PC-9 (cell line): ENCODE data around the gene AADAC. TPM values are rescaled to one million over a fixed set of nuclear protein-coding genes. Genes with fewer than 3 reads are reported as not detected.

Experiments used
- BruUV-seq: library from RNA; stranded (reverse); fragments of 400-500 nt; replicated peaks from 2 replicates; lab custom pipeline; 2021; lab: Mats Ljungman, UMichigan
- CTCF ChIA-PET: fragments of 300-600 bp; sonication (Branson Sonifier 250); formaldehyde crosslinking; loops from one replicate; lab custom pipeline; 2022; ENCODE audit warnings: antibody characterized with exemption; lab: Charles Lee
- POLR2A ChIA-PET: fragments of 300-600 bp; sonication (Branson Sonifier 250); formaldehyde crosslinking; loops from one replicate; lab custom pipeline; 2022; ENCODE audit warnings: antibody characterized with exemption; ENCODE audit not compliant: unreplicated experiment; lab: Charles Lee
- DNase-seq, 2 experiments: peaks; one replicate each; pipeline versions ENCODE4 v3.0.0 to v3.0.0-alpha.2; 2015 to 2022; ENCODE audit warnings: mixed read lengths in 1 of 2
- H2AFZ ChIP-seq: fragments of 200-600 bp; sonication (generic); 2 replicates; pipeline ENCODE4 v1.8.1; 2017; ENCODE audit warnings: antibody characterized with exemption
- H3F3A ChIP-seq: fragments of 200-600 bp; sonication (generic); 2 replicates; pipeline ENCODE4 v1.8.1; 2017; ENCODE audit warnings: antibody characterized with exemption, mild to moderate bottlenecking, low read depth; ENCODE audit not compliant: insufficient read depth
- H3K27ac ChIP-seq: fragments of 200-600 bp; sonication (generic); 2 replicates; pipeline ENCODE4 v1.6.1; 2016; ENCODE audit warnings: mixed run types
- H3K27me3 ChIP-seq: fragments of 200-600 bp; sonication (generic); 2 replicates; pipeline ENCODE4 v1.6.1; 2016; ENCODE audit warnings: low read depth, mixed run types; ENCODE audit not compliant: insufficient read depth
- H3K36me3 ChIP-seq: fragments of 200-600 bp; sonication (generic); 2 replicates; pipeline ENCODE4 v1.6.1; 2016; ENCODE audit warnings: low read depth, mixed run types
- H3K4me1 ChIP-seq: fragments of 200-600 bp; sonication (generic); replicated peaks from 2 replicates; pipeline ENCODE4 v1.6.1; 2016; ENCODE audit warnings: mixed run types; ENCODE audit not compliant: insufficient read depth
- H3K4me2 ChIP-seq: fragments of 200-600 bp; sonication (generic); 2 replicates; pipeline ENCODE4 v1.6.1; 2017; ENCODE audit warnings: mixed run types
- H3K4me3 ChIP-seq: fragments of 200-600 bp; sonication (generic); 2 replicates; pipeline ENCODE4 v1.6.1; 2016; ENCODE audit warnings: mixed run types
- H3K79me2 ChIP-seq: fragments of 200-600 bp; sonication (generic); 2 replicates; pipeline ENCODE4 v1.6.1; 2017; ENCODE audit warnings: low read depth, mixed run types
- H3K9me2 ChIP-seq: fragments of 200-600 bp; sonication (generic); 2 replicates; pipeline ENCODE4 v1.8.1; 2017; ENCODE audit warnings: mild to moderate bottlenecking; ENCODE audit not compliant: insufficient read depth
- H3K9me3 ChIP-seq: fragments of 200-600 bp; sonication (generic); 2 replicates; pipeline ENCODE4 v1.8.1; 2016; ENCODE audit warnings: low read depth; ENCODE audit not compliant: insufficient read depth
- H4K20me1 ChIP-seq: fragments of 200-600 bp; sonication (generic); 2 replicates; pipeline ENCODE4 v1.8.1; 2017; ENCODE audit not compliant: insufficient read depth
- EZH2 ChIP-seq: fragments of 200-600 bp; sonication (generic); IDR thresholded peaks from 2 replicates; pipeline ENCODE4 v1.8.0; 2017; ENCODE audit warnings: antibody characterized with exemption, low read depth
- intact Hi-C: fragments of 100-400 bp; cut with micrococcal nuclease; formaldehyde crosslinking; loops from one replicate; pipeline ENCODE4 v1.10.0; 2022; ENCODE audit not compliant: unreplicated experiment
- total RNA-seq: library from RNA; stranded (reverse); gene quantifications from 2 replicates; pipeline ENCODE4 v1.2.3, GENCODE V29; 2021
- TF ChIP-seq, protein P1 (sequence below): fragments of 200-600 bp; sonication (generic); conservative IDR thresholded peaks from 2 replicates; pipeline ENCODE4 v1.6.1; 2017; ENCODE audit warnings: mixed run types, antibody characterized with exemption, mild to moderate bottlenecking, moderate library complexity

AADAC gene
- total RNA-seq, 1 experiment from 2014 or later, result 4.7 TPM

DNA sequence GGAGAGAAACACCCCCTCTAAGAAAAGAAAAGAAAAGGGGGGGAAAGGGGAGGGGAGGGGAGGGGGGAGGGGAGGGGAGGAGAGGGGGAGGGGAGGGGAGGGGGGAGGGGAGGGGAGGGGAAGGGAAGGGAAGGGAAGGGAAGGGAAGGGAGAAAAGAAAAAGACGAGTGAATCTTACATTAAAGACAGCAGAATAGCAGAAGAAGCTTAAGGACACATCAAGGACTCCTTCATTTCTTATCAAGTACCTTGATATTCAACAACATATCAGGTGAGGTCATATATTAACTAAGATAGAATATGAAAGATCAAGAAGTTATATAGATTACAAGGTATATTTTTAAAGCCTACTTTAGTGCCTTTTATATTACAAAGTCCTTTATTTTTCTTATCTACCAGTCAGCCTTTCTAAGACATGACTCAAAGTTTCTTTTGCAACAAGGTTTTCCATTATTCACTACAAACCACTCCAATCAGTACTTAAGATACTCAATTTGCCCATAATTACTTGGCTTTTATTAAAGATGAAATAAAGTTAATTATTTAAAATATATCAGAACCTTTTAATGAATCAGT, 17.7 kb upstream of the AADAC start:
- Histone ChIP-seq H3K36me3 (no peaks in the 10 kb centered on the region), H3K27ac (no peak overlapping the region), H3K79me2 (no peaks in the 10 kb centered on the region), H2AFZ (no peak overlapping the region), H3F3A (no peaks in the 10 kb centered on the region), H3K4me3 (no peak overlapping the region), H3K27me3 (no peaks in the 10 kb centered on the region), H3K9me3 (no peaks in the 10 kb centered on the region), H4K20me1 (no peaks in the 10 kb centered on the region), H3K4me2 (no peak overlapping the region), H3K4me1 (peaks cover 15% of the 10 kb centered on the region; the same call in 1 of the 2 replicates), H3K9me2 (no peaks in the 10 kb centered on the region)
- no TSS peak for BruUV-seq
- CTCF ChIA-PET, result no interaction called here
- no peak for DNase-seq
- no peak for TF ChIP-seq EZH2
- TF ChIP-seq, protein P1, sequence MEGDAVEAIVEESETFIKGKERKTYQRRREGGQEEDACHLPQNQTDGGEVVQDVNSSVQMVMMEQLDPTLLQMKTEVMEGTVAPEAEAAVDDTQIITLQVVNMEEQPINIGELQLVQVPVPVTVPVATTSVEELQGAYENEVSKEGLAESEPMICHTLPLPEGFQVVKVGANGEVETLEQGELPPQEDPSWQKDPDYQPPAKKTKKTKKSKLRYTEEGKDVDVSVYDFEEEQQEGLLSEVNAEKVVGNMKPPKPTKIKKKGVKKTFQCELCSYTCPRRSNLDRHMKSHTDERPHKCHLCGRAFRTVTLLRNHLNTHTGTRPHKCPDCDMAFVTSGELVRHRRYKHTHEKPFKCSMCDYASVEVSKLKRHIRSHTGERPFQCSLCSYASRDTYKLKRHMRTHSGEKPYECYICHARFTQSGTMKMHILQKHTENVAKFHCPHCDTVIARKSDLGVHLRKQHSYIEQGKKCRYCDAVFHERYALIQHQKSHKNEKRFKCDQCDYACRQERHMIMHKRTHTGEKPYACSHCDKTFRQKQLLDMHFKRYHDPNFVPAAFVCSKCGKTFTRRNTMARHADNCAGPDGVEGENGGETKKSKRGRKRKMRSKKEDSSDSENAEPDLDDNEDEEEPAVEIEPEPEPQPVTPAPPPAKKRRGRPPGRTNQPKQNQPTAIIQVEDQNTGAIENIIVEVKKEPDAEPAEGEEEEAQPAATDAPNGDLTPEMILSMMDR, result no peak
- intact Hi-C loops, result no loop called here
- POLR2A ChIA-PET, result no interaction called here

DNA sequence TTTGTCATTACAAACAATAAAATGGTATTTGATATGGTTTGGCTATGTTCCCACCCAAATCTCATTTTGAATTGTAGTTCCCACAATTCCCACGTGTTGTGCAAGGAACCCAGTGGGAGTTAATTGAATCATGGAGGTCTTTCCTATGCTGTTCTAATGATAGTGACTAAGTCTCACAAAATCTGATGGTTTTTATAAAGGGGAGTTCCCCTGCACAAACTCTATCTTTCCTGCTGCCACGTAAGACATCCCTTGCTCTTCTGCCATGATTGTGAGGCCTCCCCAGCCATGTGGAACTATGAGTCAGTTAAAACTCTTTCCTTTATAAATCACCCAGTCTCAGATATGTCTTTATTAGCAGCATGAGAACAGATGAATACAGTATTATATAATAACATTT, 15.4 kb upstream of the AADAC start:
- Histone ChIP-seq H3K79me2 (no peaks in the 10 kb centered on the region), H3K9me2 (no peaks in the 10 kb centered on the region), H3K4me3 (no peak overlapping the region), H2AFZ (no peak overlapping the region), H3K4me1 (peaks cover 8% of the 10 kb centered on the region; the same call in 1 of the 2 replicates), H3K27me3 (no peaks in the 10 kb centered on the region), H3K36me3 (no peaks in the 10 kb centered on the region), H3K9me3 (no peaks in the 10 kb centered on the region), H4K20me1 (no peaks in the 10 kb centered on the region), H3K27ac (no peak overlapping the region), H3K4me2 (no peak overlapping the region), H3F3A (no peaks in the 10 kb centered on the region)
- BruUV-seq, result no TSS peak
- intact Hi-C loops, result no loop called here
- ChIA-PET CTCF (no interaction called here), POLR2A (no interaction called here)
- TF ChIP-seq, protein P1, result no peak
- TF ChIP-seq EZH2, result no peak
- DNase-seq, result no peak

DNA sequence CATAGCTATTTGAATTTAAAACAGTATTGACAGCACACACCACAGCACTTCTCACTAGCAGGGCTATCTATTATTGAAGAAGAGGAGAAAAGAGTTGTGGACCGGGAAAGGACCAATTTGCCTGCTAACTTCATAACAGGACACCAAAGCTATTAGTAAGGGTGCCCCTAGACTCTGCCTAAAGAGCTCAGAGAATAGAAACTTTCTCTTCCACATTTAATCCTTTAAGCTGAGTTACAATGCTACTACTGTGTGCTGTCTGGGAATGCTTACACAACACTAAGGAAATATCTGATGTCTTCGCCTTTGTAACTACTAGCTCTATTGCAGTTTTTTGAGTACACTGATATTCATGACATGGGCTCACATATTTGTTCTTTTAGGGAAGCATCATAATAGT, 13.5 kb upstream of the AADAC start:
- CTCF ChIA-PET, result no interaction called here
- no peak for DNase-seq
- TF ChIP-seq, protein P1, result no peak
- no peak for TF ChIP-seq EZH2
- no peaks in the 10 kb centered on the region for H4K20me1 ChIP-seq
- no peaks in the 10 kb centered on the region for H3F3A ChIP-seq
- no peak overlapping the region for H2AFZ ChIP-seq
- no peaks in the 10 kb centered on the region; the same call in 1 of the 2 replicates for H3K9me2 ChIP-seq
- no peaks in the 10 kb centered on the region for H3K9me3 ChIP-seq
- H3K4me1 ChIP-seq, result no peaks in the 10 kb centered on the region; the same call in 1 of the 2 replicates
- H3K79me2 ChIP-seq, result no peaks in the 10 kb centered on the region
- POLR2A ChIA-PET, result no interaction called here
- intact Hi-C loops, result no loop called here
- no peak overlapping the region for H3K4me3 ChIP-seq
- H3K27ac ChIP-seq, result no peak overlapping the region
- BruUV-seq, result no TSS peak
- H3K36me3 ChIP-seq, result no peaks in the 10 kb centered on the region
- no peaks in the 10 kb centered on the region for H3K27me3 ChIP-seq
- no peak overlapping the region for H3K4me2 ChIP-seq
